ENCODE measurements around the gene ASZ1. TPM values are rescaled to one million over a fixed set of nuclear protein-coding genes. Genes with fewer than 3 reads are reported as not detected.

ASZ1 gene
- total and polyA plus RNA-seq, 9 donors: 0.21 TPM; not detected in 8

DNA sequence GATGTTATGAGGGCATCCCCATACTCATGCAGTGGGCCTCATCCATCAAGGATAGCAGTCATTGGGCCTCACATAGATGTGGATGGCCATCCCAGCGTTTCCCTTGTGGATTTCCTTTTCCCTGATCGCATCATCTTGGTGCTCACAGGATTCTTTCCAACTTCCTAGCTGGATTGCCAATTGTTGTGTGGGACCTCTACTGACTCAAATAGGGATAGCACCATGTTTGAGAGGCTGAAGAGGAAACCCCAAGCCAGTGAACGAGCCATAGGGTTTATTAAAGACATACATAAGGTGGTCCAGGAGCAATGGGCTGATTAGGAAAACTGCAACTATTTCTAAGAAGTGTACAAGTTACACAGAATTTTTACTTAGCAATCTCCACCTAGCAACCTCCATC lies 21.8 kb downstream of the ASZ1 start:
- no peak overlapping the region for H3K27ac ChIP-seq (ENCODE audit: low read length)
- no peak for DNase-seq
- H3K4me1 ChIP-seq (ENCODE audit: control insufficient read depth, insufficient read depth, low read length): no peaks in the 10 kb centered on the region
- 100% methylated on average over 1 of the region's 3 CpGs for WGBS (ENCODE audit: insufficient coverage)
- no peaks in the 10 kb centered on the region for H3K27me3 ChIP-seq (ENCODE audit: control insufficient read depth, insufficient read depth, low read length)
- no peak overlapping the region for H3K4me3 ChIP-seq (ENCODE audit: low read length)
- H3K9me3 ChIP-seq (replicated peaks; ENCODE audit: control insufficient read depth, low read depth, low read length): no peaks in the 10 kb centered on the region
- H3K36me3 ChIP-seq (ENCODE audit: control insufficient read depth, insufficient read depth, low read length): no peaks in the 10 kb centered on the region

- Histone ChIP-seq H3K9me3 (replicated peaks; ENCODE audit: control insufficient read depth, low read depth, low read length) (no peaks in the 10 kb centered on the region), H3K4me3 (ENCODE audit: low read length) (no peak overlapping the region), H3K36me3 (ENCODE audit: control insufficient read depth, insufficient read depth, low read length) (no peaks in the 10 kb centered on the region), H3K27ac (ENCODE audit: low read length) (no peak overlapping the region), H3K27me3 (ENCODE audit: control insufficient read depth, insufficient read depth, low read length) (no peaks in the 10 kb centered on the region), H3K4me1 (ENCODE audit: control insufficient read depth, insufficient read depth, low read length) (no peaks in the 10 kb centered on the region)
- DNase-seq: no peak
- WGBS (ENCODE audit: insufficient coverage): 93% methylated on average over 6 of the region's 8 CpGs
Measured at GRCh38 chr7:117403737-117404136, 23.6 kb downstream of the ASZ1 start.

- peak; percentile 2 for DNase-seq
Measured at GRCh38 chr7:117402109-117402508, 25.2 kb downstream of the ASZ1 start.

GRCh38 chr7:117401293-117402002 lies 25.8 kb downstream of the ASZ1 start:
- H3K9me3 ChIP-seq (replicated peaks; ENCODE audit: control insufficient read depth, low read depth, low read length): no peaks in the 10 kb centered on the region
- no peak for DNase-seq
- no peak overlapping the region for H3K4me3 ChIP-seq (ENCODE audit: low read length)
- no peaks in the 10 kb centered on the region for H3K36me3 ChIP-seq (ENCODE audit: control insufficient read depth, insufficient read depth, low read length)
- H3K27ac ChIP-seq (ENCODE audit: low read length): no peak overlapping the region
- H3K4me1 ChIP-seq (ENCODE audit: control insufficient read depth, insufficient read depth, low read length): no peaks in the 10 kb centered on the region
- H3K27me3 ChIP-seq (ENCODE audit: control insufficient read depth, insufficient read depth, low read length): no peaks in the 10 kb centered on the region
- no CpG with 5 or more reads among the region's 5 CpGs for WGBS (ENCODE audit: insufficient coverage)

More at GRCh38 chr7:117402109-117402508, 25.2 kb downstream of the ASZ1 start:
- Histone ChIP-seq H3K9me3 (replicated peaks; ENCODE audit: control insufficient read depth, low read depth, low read length) (no peaks in the 10 kb centered on the region), H3K27me3 (ENCODE audit: control insufficient read depth, insufficient read depth, low read length) (no peaks in the 10 kb centered on the region), H3K4me1 (ENCODE audit: control insufficient read depth, insufficient read depth, low read length) (no peaks in the 10 kb centered on the region), H3K36me3 (ENCODE audit: control insufficient read depth, insufficient read depth, low read length) (no peaks in the 10 kb centered on the region), H3K4me3 (ENCODE audit: low read length) (no peak overlapping the region), H3K27ac (ENCODE audit: low read length) (no peak overlapping the region)
- WGBS (ENCODE audit: insufficient coverage): 60% methylated on average over 1 of the region's 2 CpGs

- no CpG with 5 or more reads among the region's 4 CpGs for WGBS (ENCODE audit: insufficient coverage)
- Histone ChIP-seq H3K36me3 (ENCODE audit: control insufficient read depth, insufficient read depth, low read length) (no peaks in the 10 kb centered on the region), H3K4me3 (ENCODE audit: low read length) (no peak overlapping the region), H3K9me3 (replicated peaks; ENCODE audit: control insufficient read depth, low read depth, low read length) (no peaks in the 10 kb centered on the region), H3K4me1 (ENCODE audit: control insufficient read depth, insufficient read depth, low read length) (no peaks in the 10 kb centered on the region), H3K27me3 (ENCODE audit: control insufficient read depth, insufficient read depth, low read length) (no peaks in the 10 kb centered on the region), H3K27ac (ENCODE audit: low read length) (no peak overlapping the region)
- no peak for DNase-seq
Measured at GRCh38 chr7:117399820-117400422, 27.4 kb downstream of the ASZ1 start.

- no peak overlapping the region for H3K27ac ChIP-seq (ENCODE audit: low read length)
- H3K9me3 ChIP-seq (replicated peaks; ENCODE audit: control insufficient read depth, low read depth, low read length): no peaks in the 10 kb centered on the region
- DNase-seq: peak; percentile 8
- no peaks in the 10 kb centered on the region for H3K4me1 ChIP-seq (ENCODE audit: control insufficient read depth, insufficient read depth, low read length)
- no peak overlapping the region for H3K4me3 ChIP-seq (ENCODE audit: low read length)
- no peaks in the 10 kb centered on the region for H3K36me3 ChIP-seq (ENCODE audit: control insufficient read depth, insufficient read depth, low read length)
- no peaks in the 10 kb centered on the region for H3K27me3 ChIP-seq (ENCODE audit: control insufficient read depth, insufficient read depth, low read length)
Measured at GRCh38 chr7:117395743-117396142, 31.6 kb downstream of the ASZ1 start.

GRCh38 chr7:117393781-117394180 lies 33.5 kb downstream of the ASZ1 start:
- 60% methylated on average over 1 of the region's 1 CpG for WGBS (ENCODE audit: insufficient coverage)
- Histone ChIP-seq H3K4me3 (ENCODE audit: low read length) (no peak overlapping the region), H3K27me3 (ENCODE audit: control insufficient read depth, insufficient read depth, low read length) (no peaks in the 10 kb centered on the region), H3K36me3 (ENCODE audit: control insufficient read depth, insufficient read depth, low read length) (no peaks in the 10 kb centered on the region), H3K27ac (ENCODE audit: low read length) (no peak overlapping the region), H3K4me1 (ENCODE audit: control insufficient read depth, insufficient read depth, low read length) (no peaks in the 10 kb centered on the region), H3K9me3 (replicated peaks; ENCODE audit: control insufficient read depth, low read depth, low read length) (peaks cover 3% of the 10 kb centered on the region)
- DNase-seq: no peak

GRCh38 chr7:117389871-117390270 lies 37.4 kb downstream of the ASZ1 start:
- no peak overlapping the region for H3K4me3 ChIP-seq (ENCODE audit: low read length)
- H3K27me3 ChIP-seq (ENCODE audit: control insufficient read depth, insufficient read depth, low read length): no peaks in the 10 kb centered on the region
- no CpG with 5 or more reads among the region's 3 CpGs for WGBS (ENCODE audit: insufficient coverage)
- no peak overlapping the region for H3K27ac ChIP-seq (ENCODE audit: low read length)
- no peaks in the 10 kb centered on the region for H3K36me3 ChIP-seq (ENCODE audit: control insufficient read depth, insufficient read depth, low read length)
- H3K4me1 ChIP-seq (ENCODE audit: control insufficient read depth, insufficient read depth, low read length): no peaks in the 10 kb centered on the region
- DNase-seq: no peak
- peaks cover 3% of the 10 kb centered on the region for H3K9me3 ChIP-seq (replicated peaks; ENCODE audit: control insufficient read depth, low read depth, low read length)

GRCh38 chr7:117386110-117386706 lies 41.1 kb downstream of the ASZ1 start:
- no CpG with 5 or more reads among the region's 1 CpG for WGBS (ENCODE audit: insufficient coverage)
- Histone ChIP-seq H3K4me1 (ENCODE audit: control insufficient read depth, insufficient read depth, low read length) (no peaks in the 10 kb centered on the region), H3K36me3 (ENCODE audit: control insufficient read depth, insufficient read depth, low read length) (no peaks in the 10 kb centered on the region), H3K4me3 (ENCODE audit: low read length) (no peak overlapping the region), H3K27me3 (ENCODE audit: control insufficient read depth, insufficient read depth, low read length) (no peaks in the 10 kb centered on the region), H3K9me3 (replicated peaks; ENCODE audit: control insufficient read depth, low read depth, low read length) (peaks cover 3% of the 10 kb centered on the region), H3K27ac (ENCODE audit: low read length) (no peak overlapping the region)
- DNase-seq: no peak

DNA sequence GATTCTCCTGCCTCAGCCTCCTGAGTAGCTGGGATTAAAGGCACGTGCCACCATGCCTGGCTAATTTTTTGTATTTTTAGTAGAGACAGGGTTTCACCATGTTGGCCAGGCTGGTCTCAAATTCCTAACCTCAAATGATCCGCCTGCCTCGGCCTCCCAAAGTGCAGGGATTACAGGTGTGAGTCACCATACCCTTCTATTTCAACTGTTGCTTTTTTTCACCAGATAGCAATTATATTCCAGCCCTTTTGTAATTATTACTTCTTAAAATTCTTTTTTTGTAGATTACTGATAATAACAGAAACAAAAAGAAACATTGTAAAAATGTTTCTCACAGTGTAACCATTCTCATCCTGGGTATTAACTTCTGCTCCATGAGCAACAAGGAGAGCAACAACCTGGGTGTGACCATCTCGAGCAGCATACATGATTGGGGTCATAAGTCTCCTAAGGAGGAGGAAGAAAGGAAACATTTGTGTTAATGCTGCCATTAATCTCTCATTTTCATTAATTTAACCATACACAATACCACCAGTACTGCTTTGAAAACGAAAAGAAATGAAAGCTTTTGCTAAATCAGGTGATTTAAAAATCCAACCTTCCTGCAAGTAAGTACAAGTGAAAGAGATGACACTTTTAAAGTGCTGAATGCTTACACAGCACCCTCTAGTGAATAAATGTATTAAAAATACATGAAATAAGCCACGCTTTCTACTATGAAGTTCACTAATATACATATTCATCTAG lies 41.8 kb downstream of the ASZ1 start:
- DNase-seq: peak; percentile 11
- Histone ChIP-seq H3K27me3 (ENCODE audit: control insufficient read depth, insufficient read depth, low read length) (no peaks in the 10 kb centered on the region), H3K4me3 (ENCODE audit: low read length) (no peak overlapping the region), H3K27ac (ENCODE audit: low read length) (no peak overlapping the region), H3K4me1 (ENCODE audit: control insufficient read depth, insufficient read depth, low read length) (no peaks in the 10 kb centered on the region), H3K36me3 (ENCODE audit: control insufficient read depth, insufficient read depth, low read length) (no peaks in the 10 kb centered on the region), H3K9me3 (replicated peaks; ENCODE audit: control insufficient read depth, low read depth, low read length) (peaks cover 3% of the 10 kb centered on the region)
- no CpG with 5 or more reads among the region's 6 CpGs for WGBS (ENCODE audit: insufficient coverage)
